GM12873 (cell line): ENCODE measurements around the gene MINDY4.

Source experiments
- CTCF ChIP-seq: IDR thresholded peaks from 2 replicates; pipeline ENCODE4 v1.5.1; 2012; ENCODE audit warnings: low read depth, mild to moderate bottlenecking, moderate library complexity, low read length, control low read depth; ENCODE audit not compliant: insufficient read depth; ENCODE audit errors: missing control alignments

The MINDY4 gene

GRCh38 chr7:30896036-30896435 lies 124.8 kb downstream of the MINDY4 start:
- no peak for TF ChIP-seq CTCF

- TF ChIP-seq CTCF, result no peak
These were observed 125.8 kb downstream of the MINDY4 start for GRCh38 chr7:30896783-30897637.

- no peak for TF ChIP-seq CTCF
These were observed 126.6 kb downstream of the MINDY4 start for GRCh38 chr7:30897770-30898169.

GRCh38 chr7:30898411-30898810 lies 127.2 kb downstream of the MINDY4 start:
- no peak for TF ChIP-seq CTCF

- TF ChIP-seq CTCF, result no peak
These were observed 127.8 kb downstream of the MINDY4 start for GRCh38 chr7:30899066-30899465.

GRCh38 chr7:30899630-30900029 lies 128.4 kb downstream of the MINDY4 start:
- no peak for TF ChIP-seq CTCF

GRCh38 chr7:30900053-30900452 lies 128.8 kb downstream of the MINDY4 start:
- TF ChIP-seq CTCF, result no peak
